Left renal cortex interstitium (tissue), 4 donors: ENCODE results near the gene OR3A3. TPM values are rescaled to one million over a fixed set of nuclear protein-coding genes. Genes with fewer than 3 reads are reported as not detected.
"Not testable (repeated sequence)": the region's sequence is repeated elsewhere in the genome, so short reads cannot be mapped to it uniquely, and the experiment has no call there.

Source experiments
- DNase-seq, 4 donors: peaks; one replicate each; pipeline ENCODE4 v3.0.0-alpha.2; 2013; ENCODE audit warnings: low read depth in 4 of 4, low spot score in 2 of 4, missing footprints in 1 of 4
- polyA plus RNA-seq, 4 donors: library from polyadenylated mRNA; unstranded; fragments of 120-200 nt; gene quantifications; one replicate each; pipeline ENCODE4 v1.2.1, GENCODE V29; 2013; ENCODE audit not compliant: insufficient read length in 4 of 4

Gene OR3A3
- polyA plus RNA-seq, result under 1 TPM; 0.05 to 0.25 (median 0.12) TPM

- DNase-seq, result no peak
Observed at GRCh38 chr17:3411070-3411469, at the start of gene OR3A3. Gene OR3A3, plus strand, starts transcription at chr17:3411370.

GRCh38 chr17:3371167-3371566 lies 40.0 kb upstream of the OR3A3 start:
- DNase-seq, result not testable (repeated sequence)

- DNase-seq, result no peak
Observed at GRCh38 chr17:3378321-3378720, 32.8 kb upstream of the OR3A3 start.

GRCh38 chr17:3381957-3382356 lies 29.2 kb upstream of the OR3A3 start:
- no peak for DNase-seq

- no peak for DNase-seq
Observed at GRCh38 chr17:3385869-3386816, 25.0 kb upstream of the OR3A3 start, which contains the start of gene OR3A2. Gene OR3A2, minus strand, starts transcription at chr17:3386308.

- DNase-seq, result no peak
Observed at GRCh38 chr17:3389791-3390190, 21.4 kb upstream of the OR3A3 start.

- DNase-seq, result not testable (repeated sequence)
Observed at GRCh38 chr17:3397801-3398200, 13.4 kb upstream of the OR3A3 start.

- DNase-seq, result no peak
Observed at GRCh38 chr17:3398310-3398709, 12.9 kb upstream of the OR3A3 start, which contains the start of gene OR1E1. Gene OR1E1, minus strand, starts transcription at chr17:3398410. Its CDS starts 0 bp downstream, at chr17:3398410.

GRCh38 chr17:3400055-3400454 lies 11.1 kb upstream of the OR3A3 start:
- DNase-seq, result no peak

- DNase-seq, result no peak
Observed at GRCh38 chr17:3401786-3402185, 9.4 kb upstream of the OR3A3 start.

GRCh38 chr17:3403856-3404255 lies 7.3 kb upstream of the OR3A3 start:
- not testable (repeated sequence) for DNase-seq

GRCh38 chr17:3412216-3412615 lies 1.0 kb downstream of the OR3A3 start:
- not testable (repeated sequence) for DNase-seq

- no peak for DNase-seq
Observed at GRCh38 chr17:3415610-3416009, 4.4 kb downstream of the OR3A3 start.

- DNase-seq, result no peak
Observed at GRCh38 chr17:3418222-3418621, 7.1 kb downstream of the OR3A3 start.

GRCh38 chr17:3433215-3433614 lies 22.0 kb downstream of the OR3A3 start:
- DNase-seq, result not testable (repeated sequence)

GRCh38 chr17:3433741-3434140 lies 22.6 kb downstream of the OR3A3 start, which contains the start of gene OR1E2:
Gene OR1E2, minus strand, starts transcription at chr17:3433841. Its CDS starts 0 bp downstream, at chr17:3433841.
- no peak for DNase-seq

GRCh38 chr17:3438368-3438767 lies 27.2 kb downstream of the OR3A3 start:
- DNase-seq, result no peak

- DNase-seq, result no peak
Observed at GRCh38 chr17:3440451-3440850, 29.3 kb downstream of the OR3A3 start.

GRCh38 chr17:3447625-3448024 lies 36.5 kb downstream of the OR3A3 start:
- DNase-seq, result no peak

GRCh38 chr17:3448059-3448665 lies 37.0 kb downstream of the OR3A3 start:
- no peak for DNase-seq

- DNase-seq, result not testable (repeated sequence)
Observed at GRCh38 chr17:3466355-3466754, 55.2 kb downstream of the OR3A3 start.
